ENCODE results near the gene ARHGAP15. TPM values are rescaled to one million over a fixed set of nuclear protein-coding genes. Genes with fewer than 3 reads are reported as not detected.
A peak's percentile ranks its signal among the peaks of the same experiment; 100 is the strongest.

ARHGAP15 gene
- total RNA-seq, 1 donor from 2014 or later = 33.8 TPM

DNA sequence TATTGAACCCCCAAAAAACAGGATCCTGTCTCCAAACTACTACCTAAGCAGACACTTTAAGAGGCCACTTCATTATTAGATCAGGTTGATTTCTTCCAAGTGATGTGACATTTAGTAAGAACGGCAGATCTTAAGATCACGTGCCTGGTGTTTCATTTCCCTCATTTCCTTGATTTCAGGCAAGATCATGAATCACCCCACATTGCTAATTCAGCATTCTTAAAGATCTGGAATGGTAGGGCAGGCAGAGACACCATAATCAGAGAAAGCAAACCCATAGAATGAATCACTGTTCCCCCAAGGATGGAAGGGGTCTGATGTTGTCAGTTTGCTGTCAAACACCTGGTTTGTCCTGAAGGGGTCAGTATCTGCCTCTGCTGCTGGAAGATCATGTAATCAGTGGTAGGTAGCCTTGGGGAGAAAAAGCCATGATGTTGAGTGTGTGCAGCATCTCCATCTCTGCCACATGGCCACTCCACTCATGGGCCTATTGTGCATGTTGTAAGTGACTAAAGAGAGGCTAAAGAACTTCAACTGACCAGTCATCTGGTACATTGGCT, 133.9 kb downstream of the ARHGAP15 start:
- no peak for DNase-seq

DNA sequence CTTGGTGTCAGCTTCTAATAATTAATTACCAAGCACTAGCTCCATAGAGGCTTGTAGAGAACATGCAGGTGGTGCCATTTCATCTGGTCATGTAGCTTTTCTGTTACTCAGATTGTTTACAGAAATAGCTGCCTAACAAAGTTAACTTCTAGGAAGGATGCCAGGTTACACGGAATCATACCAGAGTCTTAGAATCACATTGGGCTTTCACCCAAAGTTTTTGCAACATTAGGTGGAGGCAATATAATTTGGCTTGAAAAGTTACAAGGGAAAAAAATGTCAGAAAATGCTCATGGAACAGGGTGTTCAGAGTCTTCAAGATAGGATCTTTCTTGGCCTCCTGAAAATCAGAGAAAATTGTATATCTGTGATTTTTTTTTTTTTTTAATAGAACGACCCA, 135.6 kb downstream of the ARHGAP15 start:
- DNase-seq = peak; percentile 7

DNA sequence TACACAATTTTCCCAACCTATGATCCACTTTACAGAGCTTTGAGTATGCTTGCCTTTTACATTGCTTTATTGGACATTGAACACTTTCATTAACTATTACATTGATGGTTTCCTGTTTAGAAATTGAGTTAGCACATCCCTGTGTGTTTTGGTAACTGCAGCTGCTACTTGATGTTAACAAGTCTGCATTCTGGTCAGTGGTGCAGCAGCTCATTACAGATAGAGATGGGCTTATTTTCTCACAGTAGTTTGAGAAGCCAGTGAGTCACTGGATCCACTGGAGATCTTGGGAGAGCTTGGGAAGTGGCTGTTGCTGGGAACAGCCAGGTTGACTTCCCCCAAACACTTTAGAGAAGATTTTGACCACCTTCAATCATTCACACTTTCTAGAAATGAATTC, 150.5 kb downstream of the ARHGAP15 start:
- DNase-seq = no peak

DNA sequence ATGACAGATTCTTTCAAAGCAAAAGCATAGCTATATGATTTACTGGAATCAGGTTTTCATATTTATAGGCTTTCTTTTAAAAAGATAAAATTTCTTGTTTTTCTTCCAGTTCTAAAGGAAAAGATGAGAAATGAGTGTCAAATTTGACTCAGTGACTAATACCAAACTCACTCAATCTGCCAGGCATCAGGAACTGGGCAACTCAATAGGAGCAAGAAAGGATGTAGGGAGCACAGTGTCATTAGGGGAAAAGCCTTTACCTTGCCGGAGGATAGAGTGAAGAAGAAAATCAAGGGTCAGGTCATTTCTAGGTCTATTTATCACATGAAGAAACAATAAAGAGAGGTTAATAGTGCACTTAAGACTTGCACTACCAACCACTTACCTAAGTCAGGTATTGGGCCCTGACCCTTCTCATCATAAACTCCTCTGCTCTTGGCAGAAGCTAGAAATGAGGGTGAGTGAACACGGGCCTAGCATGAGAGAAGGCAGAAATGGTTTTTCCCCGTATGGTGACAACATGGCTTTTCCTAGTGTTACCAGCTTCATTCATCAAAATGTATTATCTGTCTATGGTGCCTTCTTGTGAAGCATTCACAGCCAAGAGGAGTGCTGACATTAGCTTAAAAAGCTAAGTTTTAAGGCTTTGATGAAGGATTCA, 151.0 kb downstream of the ARHGAP15 start:
- no peak for DNase-seq

DNA sequence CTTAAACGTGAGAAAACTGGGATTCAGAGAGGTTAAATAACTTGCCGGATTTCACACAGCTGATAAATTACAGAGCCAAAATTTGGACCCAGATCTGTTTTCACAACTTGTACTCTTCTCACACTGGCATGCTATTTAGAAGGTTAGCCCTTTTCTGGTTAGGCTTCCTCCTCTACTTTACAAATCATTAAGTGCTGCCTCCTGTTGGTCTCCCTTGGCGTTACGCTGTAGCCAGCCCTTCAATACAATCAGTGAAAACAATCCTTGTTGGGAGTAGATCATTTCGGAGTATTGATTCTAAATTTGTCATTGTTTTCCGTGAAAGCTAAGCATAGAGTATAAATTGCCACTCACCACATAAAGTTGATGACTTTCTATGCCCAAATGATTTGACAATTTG, 153.5 kb downstream of the ARHGAP15 start:
- DNase-seq = no peak

DNA sequence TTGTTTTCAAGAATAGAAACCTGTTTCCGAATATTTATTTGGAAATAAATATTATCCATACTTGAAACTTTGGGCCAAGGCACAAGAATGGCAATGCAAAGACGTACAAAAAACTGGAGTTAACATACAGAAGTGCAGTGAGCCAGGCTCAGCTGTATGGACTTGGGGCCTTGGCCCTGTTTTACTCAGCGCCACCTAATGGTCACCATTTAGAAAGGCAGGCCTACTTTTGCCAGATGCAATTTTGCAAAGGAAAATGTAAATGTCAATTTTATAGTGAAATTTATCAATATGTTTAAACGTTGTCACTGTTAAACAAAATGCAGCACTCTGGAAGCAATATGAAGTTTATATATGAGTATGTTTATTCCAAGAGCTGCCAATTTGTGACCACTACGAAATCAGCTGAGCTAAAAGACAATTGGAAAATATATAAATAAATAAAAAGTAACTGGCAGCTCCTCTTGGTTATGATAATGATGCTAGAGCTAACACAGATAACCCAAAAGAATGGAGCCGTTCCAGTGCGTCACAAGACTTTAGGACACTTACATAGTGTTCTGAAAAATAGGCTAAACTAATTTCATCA, 155.0 kb downstream of the ARHGAP15 start:
- DNase-seq = no peak

DNA sequence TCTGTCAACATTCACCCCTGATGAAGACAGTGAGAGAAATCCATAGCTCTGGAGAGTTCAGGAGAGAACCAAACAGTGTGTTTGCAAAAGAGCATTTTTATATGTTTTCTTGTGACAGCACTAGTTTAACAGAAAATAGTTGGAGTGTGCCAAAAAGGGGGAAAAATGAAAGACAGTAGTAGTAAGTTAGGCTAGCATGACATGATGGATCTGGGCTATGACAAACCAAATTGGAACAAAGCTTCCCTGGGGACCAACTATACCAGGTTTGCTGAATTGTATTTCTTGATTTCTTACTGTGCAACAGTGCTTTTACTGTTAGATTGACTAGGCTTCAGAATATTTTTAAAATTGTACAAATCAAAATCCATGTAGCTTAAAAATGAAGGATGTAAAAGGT, 159.8 kb downstream of the ARHGAP15 start:
- DNase-seq = no peak

DNA sequence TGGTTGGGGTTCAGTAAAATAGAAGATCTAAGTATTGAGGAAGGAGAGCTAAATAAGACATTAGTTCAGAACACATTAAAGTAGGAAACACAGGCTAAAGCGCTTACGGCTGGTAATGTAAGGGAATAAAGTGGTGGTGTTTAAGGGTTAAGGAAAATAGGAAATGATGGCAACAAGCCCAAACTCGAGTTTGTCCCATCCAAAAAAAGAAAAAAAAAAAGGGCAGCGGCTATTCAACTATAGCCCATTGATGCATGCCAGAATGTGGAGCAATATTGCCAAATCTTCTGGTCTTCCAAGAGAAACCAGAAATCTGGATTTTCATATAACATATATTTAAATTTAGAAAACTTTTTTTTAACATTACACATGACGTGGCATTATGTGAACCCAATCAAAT, 161.0 kb downstream of the ARHGAP15 start:
- no peak for DNase-seq

DNA sequence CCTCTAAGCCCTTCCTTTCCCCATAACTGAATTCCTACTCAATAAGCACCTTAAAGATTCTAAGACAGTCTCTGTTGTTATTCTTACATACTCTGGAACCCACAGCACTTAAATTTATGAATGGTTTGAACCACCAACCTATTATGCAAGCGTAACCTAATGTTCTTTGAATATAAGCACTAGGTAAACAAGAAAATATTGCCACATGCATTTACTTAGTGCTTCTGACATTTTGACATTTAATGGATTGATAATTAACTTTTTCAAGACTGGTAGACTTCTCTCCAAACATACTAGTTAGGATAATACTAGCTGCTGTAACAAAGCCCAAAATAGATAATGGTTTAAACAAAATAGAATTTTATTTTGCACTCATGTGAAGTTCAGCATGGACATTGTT, 164.8 kb downstream of the ARHGAP15 start:
- DNase-seq = no peak

DNA sequence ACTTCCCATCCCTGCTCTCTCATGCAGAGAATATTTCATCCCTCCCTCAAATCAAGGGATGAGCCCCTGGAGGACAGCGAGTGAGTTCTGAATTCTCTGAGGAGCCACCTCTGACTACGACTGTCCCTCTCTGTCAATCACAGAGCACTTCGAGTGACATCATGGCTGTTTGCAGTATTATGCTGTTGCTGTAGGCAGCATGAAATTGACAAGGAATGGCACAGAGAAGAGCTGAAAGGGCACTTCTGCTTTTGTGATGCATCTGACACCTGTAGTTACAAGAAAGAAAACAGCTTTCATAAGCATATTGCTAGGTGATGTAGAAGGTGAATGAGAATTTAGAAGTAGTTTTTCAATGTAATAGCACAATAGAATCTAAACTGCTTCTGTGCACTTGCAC, 166.9 kb downstream of the ARHGAP15 start:
- no peak for DNase-seq

DNA sequence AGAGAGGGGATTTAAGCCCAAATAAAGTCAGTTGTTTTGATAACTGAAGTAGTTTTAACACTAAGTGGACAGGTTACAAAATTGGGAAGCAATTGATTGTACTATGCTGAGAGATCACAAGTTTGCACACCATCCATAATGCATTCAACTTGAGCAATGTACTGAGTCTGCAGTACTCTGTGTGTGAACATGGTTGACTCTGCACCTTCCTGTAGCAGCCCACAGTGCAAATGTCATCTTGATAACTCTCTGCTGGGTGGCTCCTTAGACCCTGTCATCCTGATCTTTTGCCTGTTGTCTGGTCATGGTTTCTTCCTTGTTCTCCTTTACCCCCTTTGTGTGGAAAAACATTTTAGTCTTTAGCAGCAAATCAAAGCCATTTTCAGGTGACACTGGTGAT, 168.0 kb downstream of the ARHGAP15 start:
- no peak for DNase-seq

DNA sequence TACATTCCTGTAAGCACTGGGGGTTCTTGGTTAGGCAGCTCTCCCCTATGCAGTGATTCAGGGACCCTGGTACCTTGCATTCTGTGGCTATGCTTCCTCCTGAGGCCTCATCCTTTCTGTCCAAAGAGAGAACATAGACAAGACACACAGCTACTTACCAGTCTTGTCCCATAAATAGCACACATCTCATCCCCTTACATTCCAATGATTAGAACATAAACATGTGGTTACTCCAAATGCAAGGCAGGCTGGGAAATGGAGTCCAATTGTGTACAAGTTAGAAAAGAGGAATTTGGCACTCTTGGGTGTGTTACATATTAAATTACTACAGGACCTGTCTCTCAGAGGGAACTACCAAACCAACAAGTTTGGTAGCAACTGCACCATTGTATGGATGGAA, 171.3 kb downstream of the ARHGAP15 start:
- DNase-seq = no peak

DNA sequence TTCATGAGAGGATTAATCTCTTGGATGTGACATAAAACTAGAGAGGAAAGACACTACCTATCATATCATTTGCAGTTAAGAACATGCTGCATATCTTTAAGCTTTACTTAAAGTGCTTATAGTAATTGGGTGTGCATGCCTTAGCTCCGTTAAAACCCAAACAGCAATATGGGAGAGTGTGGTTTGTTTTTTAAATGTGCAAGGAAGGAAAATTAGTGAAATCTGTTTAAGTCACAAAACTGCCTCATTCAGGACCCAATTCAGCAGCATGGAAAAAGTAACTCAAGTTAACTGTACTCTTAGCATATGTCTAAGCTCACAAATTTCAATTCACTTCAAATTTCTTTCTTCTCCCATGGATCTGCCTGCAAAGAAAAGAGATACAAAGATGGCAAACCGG, 182.2 kb downstream of the ARHGAP15 start:
- no peak for DNase-seq

DNA sequence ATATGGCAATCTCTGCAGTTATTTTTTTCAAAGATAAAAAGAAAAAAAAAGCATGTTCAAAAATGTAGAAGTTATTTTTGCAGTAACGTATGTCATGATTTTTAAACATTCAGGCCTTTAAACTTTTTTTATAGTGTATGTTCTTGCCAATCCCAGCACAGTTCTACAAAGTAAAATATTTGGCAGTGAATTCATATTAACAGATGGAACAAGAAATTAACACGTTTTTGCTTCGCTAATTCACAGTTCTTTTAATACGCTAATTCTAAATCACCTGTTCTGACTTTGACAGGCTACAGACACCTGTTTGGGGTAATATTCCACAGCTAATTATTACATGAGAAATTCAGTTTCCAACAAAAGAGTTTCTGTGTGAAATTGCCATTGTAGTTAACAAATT, 183.2 kb downstream of the ARHGAP15 start:
- DNase-seq = no peak

DNA sequence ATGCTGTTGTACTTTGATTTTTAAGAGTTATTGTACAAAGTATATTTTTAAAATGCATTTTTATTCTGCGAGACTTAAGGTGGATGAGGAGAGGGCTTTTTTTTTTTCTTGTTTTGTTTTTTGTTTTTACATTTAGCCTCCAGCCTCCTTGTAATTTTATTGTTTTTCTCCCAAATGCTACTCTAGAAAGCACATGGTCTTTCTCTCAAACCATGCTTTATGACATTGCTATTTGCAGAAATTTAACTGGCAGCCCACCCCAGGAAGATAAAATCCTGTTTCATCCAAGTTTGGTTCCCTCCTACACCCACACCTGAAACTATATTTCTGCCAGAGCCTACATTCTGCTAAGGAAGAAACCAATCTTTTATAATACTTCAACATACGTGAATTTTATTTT, 184.6 kb downstream of the ARHGAP15 start:
- no peak for DNase-seq

DNA sequence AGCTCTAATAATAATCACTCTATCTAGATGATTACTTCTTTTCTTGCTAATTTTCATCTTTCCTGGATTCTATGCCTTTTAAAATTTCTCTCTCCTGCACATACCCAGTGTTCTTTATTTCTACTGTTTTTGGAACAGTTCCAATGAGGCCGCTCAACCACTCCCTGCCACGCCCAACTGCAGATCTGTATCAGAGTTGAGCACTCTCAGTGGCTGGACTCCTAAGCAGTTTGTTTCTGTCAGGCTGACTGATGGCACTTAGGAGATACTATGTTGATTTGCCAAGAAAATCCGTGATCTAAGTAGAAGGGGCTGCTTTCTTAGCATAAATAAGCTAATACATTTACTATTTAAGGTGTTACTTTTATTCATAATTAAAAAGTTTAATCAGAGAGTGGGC, 192.8 kb downstream of the ARHGAP15 start:
- DNase-seq = no peak

DNA sequence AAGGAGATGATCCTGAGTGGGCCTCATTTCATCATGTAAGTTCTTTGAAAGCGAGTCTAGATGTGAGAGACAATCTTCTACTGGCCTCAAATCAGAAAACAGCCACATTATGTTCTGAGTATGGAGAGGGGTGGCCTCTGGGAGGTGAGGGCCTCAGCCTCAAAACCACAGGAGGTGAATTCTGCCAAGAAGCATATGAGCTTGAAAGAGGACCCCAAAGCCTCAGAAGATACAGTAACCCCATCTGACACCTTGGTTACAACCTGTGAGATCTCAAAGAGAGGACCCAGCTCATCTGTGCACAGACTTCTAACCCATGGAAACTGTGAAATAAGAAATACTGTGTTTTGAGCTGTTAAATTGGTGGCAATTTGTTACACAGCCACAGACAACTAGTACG, 200.1 kb downstream of the ARHGAP15 start:
- no peak for DNase-seq

DNA sequence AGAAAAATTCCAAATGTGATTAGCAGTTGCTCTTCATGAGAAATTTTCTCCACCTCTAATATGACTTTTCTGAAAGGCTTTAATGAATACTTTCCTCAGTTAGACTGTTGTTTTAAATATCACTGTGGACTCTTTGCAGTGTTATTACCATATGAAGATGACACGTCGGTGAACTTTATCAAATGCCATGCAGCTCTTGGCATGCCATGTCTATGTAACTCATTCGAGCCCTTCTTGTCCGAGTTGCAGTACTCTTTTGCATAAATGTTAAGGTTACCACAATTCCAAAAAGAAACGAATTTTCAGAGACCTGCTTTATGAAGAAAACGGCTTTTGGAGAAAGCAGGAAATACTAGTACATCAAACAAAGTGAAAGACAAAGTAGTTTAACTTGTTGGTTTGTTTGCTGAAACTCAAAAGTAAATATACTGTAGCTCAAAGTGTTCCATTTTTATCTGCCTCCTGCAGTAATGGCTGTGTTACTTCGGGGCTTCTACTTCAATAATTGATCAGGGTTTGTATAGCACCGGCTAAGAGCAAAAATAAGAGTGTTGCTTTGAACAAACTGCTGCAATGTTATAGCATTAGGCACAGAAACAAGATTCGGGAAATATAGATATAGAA, 204.1 kb downstream of the ARHGAP15 start:
- no peak for DNase-seq

DNA sequence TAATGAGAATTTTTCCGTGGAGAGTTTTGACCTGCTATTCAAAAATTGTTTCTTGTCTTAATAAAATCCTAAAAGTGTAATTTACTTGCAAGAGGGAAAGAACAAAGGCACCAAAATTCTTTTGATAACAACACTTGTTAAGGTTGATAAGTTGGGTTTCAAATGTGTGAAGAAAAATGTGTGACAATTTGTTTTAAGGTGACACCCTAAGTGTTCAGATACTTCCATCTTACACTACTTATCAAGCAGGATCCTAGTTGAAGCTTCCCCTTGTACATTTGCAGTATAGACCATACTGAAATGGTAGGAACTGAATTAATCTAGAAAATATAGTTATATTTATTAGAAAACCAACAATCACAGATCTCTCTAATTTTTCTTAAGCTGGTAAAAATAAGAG, 204.6 kb downstream of the ARHGAP15 start:
- DNase-seq = no peak

DNA sequence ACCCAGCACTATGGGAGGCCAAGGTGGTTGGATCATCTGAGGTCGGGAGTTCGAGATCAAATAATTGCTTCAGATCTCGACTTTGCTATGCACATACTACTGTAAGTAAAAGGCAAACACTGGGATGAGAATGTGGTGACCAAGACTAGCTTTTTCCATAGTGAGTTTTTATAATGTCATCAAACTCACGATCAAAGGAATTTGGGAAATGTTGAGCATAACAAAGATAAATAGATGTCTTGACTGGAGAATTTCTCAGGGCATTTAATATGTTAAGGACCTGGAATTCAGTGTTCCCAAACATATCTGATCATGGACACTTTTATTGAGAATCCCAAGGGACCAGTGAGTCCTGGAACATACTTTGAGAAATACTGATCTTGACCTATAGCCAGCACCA, 205.6 kb downstream of the ARHGAP15 start:
- DNase-seq = no peak

DNA sequence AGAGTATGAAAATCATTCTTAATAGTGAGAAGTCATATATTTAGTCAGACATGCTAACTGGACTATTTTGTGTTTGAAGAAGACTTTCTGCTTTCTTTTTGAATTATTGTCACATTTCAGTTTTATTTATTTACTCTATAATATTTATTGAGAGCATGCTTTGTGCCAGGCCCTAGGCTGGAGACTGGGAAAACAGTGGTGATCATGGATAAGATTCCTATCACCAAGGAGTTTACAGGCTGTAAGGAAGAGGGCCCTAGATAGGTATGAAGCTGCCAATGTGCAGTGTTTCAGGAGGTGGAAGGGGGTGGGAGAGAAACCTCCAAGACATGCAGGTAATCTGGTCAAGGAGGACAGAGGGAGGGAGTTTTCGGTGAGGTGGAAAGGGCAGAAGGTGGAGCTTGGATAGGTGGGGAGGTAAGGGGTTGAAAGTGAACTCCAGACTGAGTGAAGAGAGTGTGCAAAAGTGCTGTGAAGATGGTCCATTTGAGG, 207.5 kb downstream of the ARHGAP15 start:
- no peak for DNase-seq

DNA sequence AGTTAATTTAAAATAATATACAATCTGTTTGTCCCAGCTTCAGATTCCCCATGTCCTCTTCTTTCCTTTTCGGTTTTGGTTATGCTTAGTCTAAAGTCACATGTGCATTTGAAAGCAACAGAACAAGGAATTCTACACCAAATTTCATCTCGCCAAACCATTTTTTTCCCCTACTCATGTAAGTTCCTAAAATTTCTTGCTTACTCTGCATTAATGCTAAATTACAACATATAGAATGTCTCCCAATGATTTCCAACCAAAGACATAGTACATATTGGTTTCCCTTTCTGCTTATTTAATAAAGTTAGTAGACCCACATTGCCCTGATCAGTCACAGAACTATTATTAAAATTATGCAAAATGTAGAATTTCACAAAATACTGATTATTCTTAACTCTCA, 212.3 kb downstream of the ARHGAP15 start:
- DNase-seq = no peak

DNA sequence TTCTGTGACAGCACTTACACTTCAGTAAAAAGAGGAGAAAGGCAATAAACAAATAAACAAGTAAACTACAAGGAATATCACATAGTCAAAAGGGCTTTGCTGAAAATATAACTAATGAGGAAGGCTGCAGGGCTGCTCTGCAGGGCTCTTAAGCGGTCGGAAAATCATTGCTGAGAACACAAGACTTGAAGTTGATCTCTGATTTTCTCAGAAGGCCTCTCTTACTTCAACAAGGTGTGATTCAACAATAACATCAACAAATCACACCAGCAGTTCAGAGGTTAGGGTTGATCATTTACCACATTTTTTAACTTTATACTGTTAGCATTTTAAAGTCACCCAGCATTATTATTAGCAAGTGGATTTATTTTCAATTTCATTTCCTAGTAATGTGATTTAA, 215.6 kb downstream of the ARHGAP15 start:
- no peak for DNase-seq
